ENCODE measurements around the gene SLFN12.
A peak's percentile ranks its signal among the peaks of the same experiment; 100 is the strongest.
"Not testable (repeated sequence)": the region's sequence is repeated elsewhere in the genome, so short reads cannot be mapped to it uniquely, and the experiment has no call there.

The SLFN12 gene

GRCh38 chr17:35432176-35433074 lies at the start of gene SLFN12:
SLFN12 (minus strand) TSS chr17:35432500; CDS start chr17:35423028, 9,472 bp downstream.
- H3K9me3 ChIP-seq (ENCODE audit: control insufficient read depth in 1 of 2, low read length in 2 of 2), result no peaks in the 10 kb centered on the region

GRCh38 chr17:35479271-35479670 lies 47.0 kb upstream of the SLFN12 start:
- H3K9ac ChIP-seq (ENCODE audit: low read depth in 1 of 2, low read length in 2 of 2), result no peak overlapping the region
- H3K4me3 ChIP-seq (ENCODE audit: low read depth in 1 of 2, low read length in 2 of 2), result no peak overlapping the region
- no peaks in the 10 kb centered on the region for H3K9me3 ChIP-seq (ENCODE audit: control insufficient read depth in 1 of 2, low read length in 2 of 2)
- no peaks in the 10 kb centered on the region for H3K4me1 ChIP-seq (ENCODE audit: control insufficient read depth in 1 of 2, insufficient read depth in 2 of 2, low read length in 2 of 2)
- no peaks in the 10 kb centered on the region for H3K36me3 ChIP-seq (ENCODE audit: control insufficient read depth in 1 of 2, insufficient read depth in 2 of 2, low read length in 2 of 2)
- H3K27ac ChIP-seq (ENCODE audit: low read depth, low read length), result no peak overlapping the region
- H3K27me3 ChIP-seq (ENCODE audit: control insufficient read depth in 1 of 2, insufficient read depth in 2 of 2, low read length in 2 of 2), result no peaks in the 10 kb centered on the region

More at GRCh38 chr17:35432176-35433074, at the start of gene SLFN12:
- Histone ChIP-seq H3K4me1 (ENCODE audit: control insufficient read depth in 1 of 2, insufficient read depth in 2 of 2, low read length in 2 of 2) (peaks cover 12 to 18% of the 10 kb centered on the region in 2 donors), H3K4me3 (ENCODE audit: low read depth in 1 of 2, low read length in 2 of 2) (peak within 1 kb of the TSS; percentile 65 to 87), H3K27ac (ENCODE audit: low read depth, low read length) (peak within 1 kb of the TSS; percentile 69), H3K27me3 (ENCODE audit: control insufficient read depth in 1 of 2, insufficient read depth in 2 of 2, low read length in 2 of 2) (no peaks in the 10 kb centered on the region), H3K9ac (ENCODE audit: low read depth in 1 of 2, low read length in 2 of 2) (peak within 1 kb of the TSS; percentile 31 to 71), H3K36me3 (ENCODE audit: control insufficient read depth in 1 of 2, insufficient read depth in 2 of 2, low read length in 2 of 2) (no peaks in the 10 kb centered on the region)

GRCh38 chr17:35477248-35477647 lies 44.9 kb upstream of the SLFN12 start:
- Histone ChIP-seq H3K9ac (ENCODE audit: low read depth in 1 of 2, low read length in 2 of 2) (no peak overlapping the region), H3K36me3 (ENCODE audit: control insufficient read depth in 1 of 2, insufficient read depth in 2 of 2, low read length in 2 of 2) (no peaks in the 10 kb centered on the region), H3K9me3 (ENCODE audit: control insufficient read depth in 1 of 2, low read length in 2 of 2) (no peaks in the 10 kb centered on the region), H3K27me3 (ENCODE audit: control insufficient read depth in 1 of 2, insufficient read depth in 2 of 2, low read length in 2 of 2) (no peaks in the 10 kb centered on the region), H3K4me1 (ENCODE audit: control insufficient read depth in 1 of 2, insufficient read depth in 2 of 2, low read length in 2 of 2) (no peaks in the 10 kb centered on the region), H3K27ac (ENCODE audit: low read depth, low read length) (no peak overlapping the region), H3K4me3 (ENCODE audit: low read depth in 1 of 2, low read length in 2 of 2) (no peak overlapping the region)

GRCh38 chr17:35476283-35476820 lies 44.1 kb upstream of the SLFN12 start:
- Histone ChIP-seq H3K27me3 (ENCODE audit: control insufficient read depth in 1 of 2, insufficient read depth in 2 of 2, low read length in 2 of 2) (no peaks in the 10 kb centered on the region), H3K9me3 (ENCODE audit: control insufficient read depth in 1 of 2, low read length in 2 of 2) (no peaks in the 10 kb centered on the region), H3K27ac (ENCODE audit: low read depth, low read length) (no peak overlapping the region), H3K9ac (ENCODE audit: low read depth in 1 of 2, low read length in 2 of 2) (no peak overlapping the region), H3K4me1 (ENCODE audit: control insufficient read depth in 1 of 2, insufficient read depth in 2 of 2, low read length in 2 of 2) (no peaks in the 10 kb centered on the region), H3K4me3 (ENCODE audit: low read depth in 1 of 2, low read length in 2 of 2) (no peak overlapping the region), H3K36me3 (ENCODE audit: control insufficient read depth in 1 of 2, insufficient read depth in 2 of 2, low read length in 2 of 2) (no peaks in the 10 kb centered on the region)

- Histone ChIP-seq H3K4me1 (ENCODE audit: control insufficient read depth in 1 of 2, insufficient read depth in 2 of 2, low read length in 2 of 2) (no peaks in the 10 kb centered on the region), H3K27me3 (ENCODE audit: control insufficient read depth in 1 of 2, insufficient read depth in 2 of 2, low read length in 2 of 2) (no peaks in the 10 kb centered on the region), H3K9ac (ENCODE audit: low read depth in 1 of 2, low read length in 2 of 2) (no peak overlapping the region), H3K36me3 (ENCODE audit: control insufficient read depth in 1 of 2, insufficient read depth in 2 of 2, low read length in 2 of 2) (no peaks in the 10 kb centered on the region), H3K27ac (ENCODE audit: low read depth, low read length) (no peak overlapping the region), H3K4me3 (ENCODE audit: low read depth in 1 of 2, low read length in 2 of 2) (no peak overlapping the region), H3K9me3 (ENCODE audit: control insufficient read depth in 1 of 2, low read length in 2 of 2) (no peaks in the 10 kb centered on the region)
Observed at GRCh38 chr17:35468475-35468874, 36.2 kb upstream of the SLFN12 start.

- no peaks in the 10 kb centered on the region for H3K27me3 ChIP-seq (ENCODE audit: control insufficient read depth in 1 of 2, insufficient read depth in 2 of 2, low read length in 2 of 2)
- no peaks in the 10 kb centered on the region for H3K9me3 ChIP-seq (ENCODE audit: control insufficient read depth in 1 of 2, low read length in 2 of 2)
- H3K27ac ChIP-seq (ENCODE audit: low read depth, low read length), result no peak overlapping the region
- H3K36me3 ChIP-seq (ENCODE audit: control insufficient read depth in 1 of 2, insufficient read depth in 2 of 2, low read length in 2 of 2), result no peaks in the 10 kb centered on the region
- no peak overlapping the region for H3K4me3 ChIP-seq (ENCODE audit: low read depth in 1 of 2, low read length in 2 of 2)
- no peak overlapping the region for H3K9ac ChIP-seq (ENCODE audit: low read depth in 1 of 2, low read length in 2 of 2)
- H3K4me1 ChIP-seq (ENCODE audit: control insufficient read depth in 1 of 2, insufficient read depth in 2 of 2, low read length in 2 of 2), result no peaks in the 10 kb centered on the region
Observed at GRCh38 chr17:35467824-35468223, 35.5 kb upstream of the SLFN12 start.

GRCh38 chr17:35460354-35460851 lies 28.1 kb upstream of the SLFN12 start:
- Histone ChIP-seq H3K27ac (ENCODE audit: low read depth, low read length) (no peak overlapping the region), H3K9ac (ENCODE audit: low read depth in 1 of 2, low read length in 2 of 2) (peak overlapping the region in 1 of 2 donors; percentile 25), H3K4me3 (ENCODE audit: low read depth in 1 of 2, low read length in 2 of 2) (peak overlapping the region; percentile 63), H3K4me1 (ENCODE audit: control insufficient read depth in 1 of 2, insufficient read depth in 2 of 2, low read length in 2 of 2) (peaks cover 5 to 6% of the 10 kb centered on the region in 2 donors), H3K9me3 (ENCODE audit: control insufficient read depth in 1 of 2, low read length in 2 of 2) (no peaks in the 10 kb centered on the region), H3K27me3 (ENCODE audit: control insufficient read depth in 1 of 2, insufficient read depth in 2 of 2, low read length in 2 of 2) (no peaks in the 10 kb centered on the region), H3K36me3 (ENCODE audit: control insufficient read depth in 1 of 2, insufficient read depth in 2 of 2, low read length in 2 of 2) (no peaks in the 10 kb centered on the region)

- not testable (repeated sequence) for H3K36me3 ChIP-seq (ENCODE audit: control insufficient read depth in 1 of 2, insufficient read depth in 2 of 2, low read length in 2 of 2); H3K27me3 ChIP-seq (ENCODE audit: control insufficient read depth in 1 of 2, insufficient read depth in 2 of 2, low read length in 2 of 2); H3K4me3 ChIP-seq (ENCODE audit: low read depth in 1 of 2, low read length in 2 of 2); H3K4me1 ChIP-seq (ENCODE audit: control insufficient read depth in 1 of 2, insufficient read depth in 2 of 2, low read length in 2 of 2); H3K9me3 ChIP-seq (ENCODE audit: control insufficient read depth in 1 of 2, low read length in 2 of 2); H3K9ac ChIP-seq (ENCODE audit: low read depth in 1 of 2, low read length in 2 of 2); H3K27ac ChIP-seq (ENCODE audit: low read depth, low read length)
Observed at GRCh38 chr17:35454035-35454434, 21.7 kb upstream of the SLFN12 start.

GRCh38 chr17:35453171-35453570 lies 20.9 kb upstream of the SLFN12 start:
- peaks cover 0 to 5% of the 10 kb centered on the region in 2 donors for H3K27me3 ChIP-seq (ENCODE audit: control insufficient read depth in 1 of 2, insufficient read depth in 2 of 2, low read length in 2 of 2)
- no peak overlapping the region for H3K4me3 ChIP-seq (ENCODE audit: low read depth in 1 of 2, low read length in 2 of 2)
- no peaks in the 10 kb centered on the region for H3K4me1 ChIP-seq (ENCODE audit: control insufficient read depth in 1 of 2, insufficient read depth in 2 of 2, low read length in 2 of 2)
- H3K36me3 ChIP-seq (ENCODE audit: control insufficient read depth in 1 of 2, insufficient read depth in 2 of 2, low read length in 2 of 2), result no peaks in the 10 kb centered on the region
- no peak overlapping the region for H3K27ac ChIP-seq (ENCODE audit: low read depth, low read length)
- no peak overlapping the region for H3K9ac ChIP-seq (ENCODE audit: low read depth in 1 of 2, low read length in 2 of 2)
- H3K9me3 ChIP-seq (ENCODE audit: control insufficient read depth in 1 of 2, low read length in 2 of 2), result no peaks in the 10 kb centered on the region

- H3K4me3 ChIP-seq (ENCODE audit: low read depth in 1 of 2, low read length in 2 of 2), result peak overlapping the region; percentile 49 to 83
- no peaks in the 10 kb centered on the region for H3K4me1 ChIP-seq (ENCODE audit: control insufficient read depth in 1 of 2, insufficient read depth in 2 of 2, low read length in 2 of 2)
- peak overlapping the region; percentile 4 to 28 for H3K9ac ChIP-seq (ENCODE audit: low read depth in 1 of 2, low read length in 2 of 2)
- H3K36me3 ChIP-seq (ENCODE audit: control insufficient read depth in 1 of 2, insufficient read depth in 2 of 2, low read length in 2 of 2), result no peaks in the 10 kb centered on the region
- no peaks in the 10 kb centered on the region for H3K9me3 ChIP-seq (ENCODE audit: control insufficient read depth in 1 of 2, low read length in 2 of 2)
- H3K27ac ChIP-seq (ENCODE audit: low read depth, low read length), result no peak overlapping the region
- H3K27me3 ChIP-seq (ENCODE audit: control insufficient read depth in 1 of 2, insufficient read depth in 2 of 2, low read length in 2 of 2), result peaks cover 0 to 5% of the 10 kb centered on the region in 2 donors
Observed at GRCh38 chr17:35449371-35449931, 17.2 kb upstream of the SLFN12 start.

Data from duodenal mucosa (tissue), 2 donors.